GM18498 (cell line): ENCODE results near the gene CDKAL1.
"Not testable (repeated sequence)": the region's sequence is repeated elsewhere in the genome, so short reads cannot be mapped to it uniquely, and the experiment has no call there.

Experiments used
- ATAC-seq: cut with Tn5 transposase; IDR thresholded peaks from one replicate; pipeline ENCODE4 v1.9.1; 2021; ENCODE audit warnings: mild to moderate bottlenecking, moderate library complexity; ENCODE audit not compliant: unreplicated experiment

CDKAL1 gene

GRCh38 chr6:20706238-20706938 lies 172.1 kb downstream of the CDKAL1 start:
- no peak for ATAC-seq

- ATAC-seq, result no peak
These were observed 172.8 kb downstream of the CDKAL1 start for GRCh38 chr6:20706939-20707485.

- ATAC-seq, result no peak
These were observed 173.6 kb downstream of the CDKAL1 start for GRCh38 chr6:20707870-20708269.

- peak; percentile 82 for ATAC-seq
These were observed 174.3 kb downstream of the CDKAL1 start for GRCh38 chr6:20708367-20709124.

GRCh38 chr6:20709451-20709850 lies 175.2 kb downstream of the CDKAL1 start:
- ATAC-seq, result no peak

GRCh38 chr6:20710341-20710740 lies 176.1 kb downstream of the CDKAL1 start:
- ATAC-seq, result no peak

GRCh38 chr6:20711518-20711917 lies 177.3 kb downstream of the CDKAL1 start:
- ATAC-seq, result no peak

GRCh38 chr6:20712011-20712410 lies 177.8 kb downstream of the CDKAL1 start:
- ATAC-seq, result no peak

- ATAC-seq, result no peak
These were observed 181.0 kb downstream of the CDKAL1 start for GRCh38 chr6:20715135-20715806.

GRCh38 chr6:20716865-20717264 lies 182.6 kb downstream of the CDKAL1 start:
- ATAC-seq, result peak; percentile 85

- ATAC-seq, result peak; percentile 56
These were observed 183.5 kb downstream of the CDKAL1 start for GRCh38 chr6:20717743-20718142.

- no peak for ATAC-seq
These were observed 184.7 kb downstream of the CDKAL1 start for GRCh38 chr6:20718705-20719653.

GRCh38 chr6:20719980-20720379 lies 185.7 kb downstream of the CDKAL1 start:
- ATAC-seq, result no peak

- not testable (repeated sequence) for ATAC-seq
These were observed 186.9 kb downstream of the CDKAL1 start for GRCh38 chr6:20721121-20721520.

GRCh38 chr6:20722455-20722854 lies 188.2 kb downstream of the CDKAL1 start:
- ATAC-seq, result peak; percentile 65

GRCh38 chr6:20723236-20723635 lies 189.0 kb downstream of the CDKAL1 start:
- ATAC-seq, result no peak

GRCh38 chr6:20724443-20725190 lies 190.4 kb downstream of the CDKAL1 start:
- ATAC-seq, result no peak

GRCh38 chr6:20725235-20725634 lies 191.0 kb downstream of the CDKAL1 start:
- not testable (repeated sequence) for ATAC-seq

GRCh38 chr6:20729086-20729485 lies 194.8 kb downstream of the CDKAL1 start:
- ATAC-seq, result no peak

GRCh38 chr6:20732362-20732761 lies 198.1 kb downstream of the CDKAL1 start:
- ATAC-seq, result not testable (repeated sequence)
